GM21528 (cell line): ENCODE results near the gene DDX28.

Experiments
- ATAC-seq: cut with Tn5 transposase; IDR thresholded peaks from one replicate; pipeline ENCODE4 v1.9.1; 2021; ENCODE audit warnings: mild to moderate bottlenecking, moderate library complexity; ENCODE audit not compliant: unreplicated experiment, low FRiP score

The DDX28 gene

GRCh38 chr16:67971111-67971510 lies 51.9 kb downstream of the DDX28 start:
- no peak for ATAC-seq
